ENCODE results near the gene RASAL1.

- TF ChIP-seq POLR2AphosphoS5 (IDR thresholded peaks at IDR 0.05; ENCODE audit: low read depth, low read length): no peak
- no peak for TF ChIP-seq TAF1 (IDR thresholded peaks at IDR 0.05; ENCODE audit: borderline replicate concordance, low read depth, low read length)
Measured at GRCh38 chr12:113140706-113141105, 5.1 kb upstream of the RASAL1 start.
